ENCODE data around the gene MAP3K15. TPM values are rescaled to one million over a fixed set of nuclear protein-coding genes. Genes with fewer than 3 reads are reported as not detected.
"Not testable (repeated sequence)": the region's sequence is repeated elsewhere in the genome, so short reads cannot be mapped to it uniquely, and the experiment has no call there.

Gene MAP3K15
- polyA plus RNA-seq, 1 donor from 2014 or later: not detected

DNA sequence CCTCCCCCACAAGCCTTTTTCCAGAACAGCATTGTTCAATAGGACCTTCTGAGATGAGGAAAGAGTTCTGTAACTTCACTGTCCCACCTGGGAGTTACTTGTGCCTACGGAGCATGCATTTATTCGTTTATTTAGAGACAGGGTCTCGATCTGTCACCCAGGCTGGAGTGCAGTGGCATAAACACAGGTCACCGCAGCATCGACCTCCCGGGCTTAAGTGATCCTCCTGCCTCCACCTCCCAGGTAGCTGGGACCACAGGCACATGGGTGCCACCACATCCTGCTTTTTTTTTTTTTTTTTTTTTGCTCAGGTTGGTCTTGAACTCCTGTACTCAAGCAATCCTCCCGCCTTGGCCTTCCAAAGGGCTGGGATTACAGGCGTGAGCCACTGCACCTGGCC lies 2.9 kb downstream of the MAP3K15 start:
- Mint-ChIP-seq H3K27ac (no peak overlapping the region), H3K4me3 (peak overlapping the region in 1 of 4 donors; percentile 6), H3K36me3 (peaks cover 2% of the 10 kb centered on the region), H3K27me3 (peaks cover 8% of the 10 kb centered on the region), H3K4me1 (peaks cover 0 to 2% (median 0%) of the 10 kb centered on the region in 3 donors), H3K9me3 (peaks cover 6 to 7% (median 6%) of the 10 kb centered on the region in 3 donors)

- not testable (repeated sequence) for H3K4me3 Mint-ChIP-seq, H3K9me3 Mint-ChIP-seq, H3K27me3 Mint-ChIP-seq, H3K36me3 Mint-ChIP-seq, H3K4me1 Mint-ChIP-seq, H3K27ac Mint-ChIP-seq
These were observed 3.5 kb downstream of the MAP3K15 start for GRCh38 chrX:19511796-19512195.

DNA sequence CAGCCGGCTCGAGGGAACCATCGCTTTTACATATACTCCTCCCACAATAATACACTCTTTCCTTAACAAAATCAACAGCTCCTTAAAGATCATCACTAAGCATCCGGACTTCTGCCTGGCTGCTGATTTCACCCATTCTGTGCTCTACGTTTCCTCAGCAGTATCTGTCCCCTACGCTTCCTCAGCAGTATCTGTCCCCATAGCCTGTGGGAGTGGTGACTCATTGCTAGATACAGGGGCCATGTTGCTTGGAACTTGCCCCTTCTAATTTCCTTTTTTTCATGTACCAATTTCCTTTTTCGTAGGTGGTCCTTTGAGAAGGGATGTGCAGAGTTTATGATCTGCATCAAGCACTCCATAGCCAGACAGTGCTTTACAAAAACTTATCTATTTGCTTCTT lies 18.6 kb downstream of the MAP3K15 start:
- Mint-ChIP-seq H3K9me3 (peaks cover 0 to 3% (median 0%) of the 10 kb centered on the region in 3 donors), H3K27me3 (peaks cover 8% of the 10 kb centered on the region), H3K4me1 (no peaks in the 10 kb centered on the region), H3K36me3 (no peaks in the 10 kb centered on the region), H3K4me3 (no peak overlapping the region), H3K27ac (no peak overlapping the region)

- Mint-ChIP-seq H3K4me3 (no peak overlapping the region), H3K9me3 (no peaks in the 10 kb centered on the region), H3K36me3 (peaks cover 2% of the 10 kb centered on the region), H3K4me1 (no peaks in the 10 kb centered on the region), H3K27me3 (no peaks in the 10 kb centered on the region), H3K27ac (no peak overlapping the region)
These were observed 27.6 kb downstream of the MAP3K15 start for GRCh38 chrX:19487520-19488200.

- no peaks in the 10 kb centered on the region for H3K27me3 Mint-ChIP-seq
These were observed 35.9 kb downstream of the MAP3K15 start for GRCh38 chrX:19479458-19479857.

GRCh38 chrX:19468383-19468782 lies 46.9 kb downstream of the MAP3K15 start:
- H3K36me3 Mint-ChIP-seq, H3K4me1 Mint-ChIP-seq, H3K27ac Mint-ChIP-seq, H3K4me3 Mint-ChIP-seq, H3K27me3 Mint-ChIP-seq: not testable (repeated sequence)
- H3K9me3 Mint-ChIP-seq: peaks cover 1 to 11% (median 2%) of the 10 kb centered on the region in 3 donors

More at GRCh38 chrX:19479458-19479857, 35.9 kb downstream of the MAP3K15 start:
- Mint-ChIP-seq H3K36me3 (no peaks in the 10 kb centered on the region), H3K9me3 (peaks cover 0 to 1% (median 0%) of the 10 kb centered on the region in 3 donors), H3K27ac (peak overlapping the region in 1 of 3 donors; percentile 24), H3K4me1 (no peaks in the 10 kb centered on the region), H3K4me3 (no peak overlapping the region)

- peaks cover 6% of the 10 kb centered on the region for H3K27me3 Mint-ChIP-seq
- H3K27ac Mint-ChIP-seq: peak overlapping the region in 1 of 3 donors; percentile 28
- H3K4me3 Mint-ChIP-seq: no peak overlapping the region
- H3K4me1 Mint-ChIP-seq: no peaks in the 10 kb centered on the region
- peaks cover 4% of the 10 kb centered on the region for H3K36me3 Mint-ChIP-seq
- peaks cover 0 to 2% (median 0%) of the 10 kb centered on the region in 3 donors for H3K9me3 Mint-ChIP-seq
These were observed 52.4 kb downstream of the MAP3K15 start for GRCh38 chrX:19462879-19463278.

GRCh38 chrX:19462231-19462630 lies 53.1 kb downstream of the MAP3K15 start:
- Mint-ChIP-seq H3K9me3 (peaks cover 0 to 2% (median 0%) of the 10 kb centered on the region in 3 donors), H3K27ac (no peak overlapping the region), H3K4me3 (no peak overlapping the region), H3K27me3 (peaks cover 6% of the 10 kb centered on the region), H3K36me3 (peaks cover 4% of the 10 kb centered on the region), H3K4me1 (no peaks in the 10 kb centered on the region)

DNA sequence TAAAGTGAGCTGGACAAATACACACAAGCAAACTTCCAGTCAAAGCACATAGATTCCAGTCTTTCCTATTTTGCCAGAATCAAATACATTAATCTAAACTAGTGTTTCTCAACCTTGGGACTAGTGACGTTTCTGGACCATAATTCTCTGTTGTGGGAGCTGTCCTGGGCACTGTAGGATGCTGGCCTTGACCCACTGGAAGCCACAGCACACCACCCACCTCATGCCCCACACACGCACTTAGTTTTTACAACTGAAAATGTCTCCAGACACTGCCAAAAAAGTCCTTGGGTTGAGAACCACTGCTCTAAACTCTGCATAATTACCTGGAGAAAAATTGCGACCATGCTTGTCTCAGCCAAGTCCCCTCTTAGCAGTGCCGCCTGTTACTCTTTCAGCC lies 57.6 kb downstream of the MAP3K15 start:
- Mint-ChIP-seq H3K27me3 (peaks cover 6% of the 10 kb centered on the region), H3K9me3 (no peaks in the 10 kb centered on the region), H3K4me3 (no peak overlapping the region), H3K36me3 (no peaks in the 10 kb centered on the region), H3K4me1 (no peaks in the 10 kb centered on the region), H3K27ac (no peak overlapping the region)

- Mint-ChIP-seq H3K4me1 (no peaks in the 10 kb centered on the region), H3K27ac (no peak overlapping the region), H3K36me3 (peaks cover 2% of the 10 kb centered on the region), H3K9me3 (no peaks in the 10 kb centered on the region), H3K27me3 (peaks cover 2% of the 10 kb centered on the region), H3K4me3 (no peak overlapping the region)
These were observed 67.2 kb downstream of the MAP3K15 start for GRCh38 chrX:19448077-19448476.

DNA sequence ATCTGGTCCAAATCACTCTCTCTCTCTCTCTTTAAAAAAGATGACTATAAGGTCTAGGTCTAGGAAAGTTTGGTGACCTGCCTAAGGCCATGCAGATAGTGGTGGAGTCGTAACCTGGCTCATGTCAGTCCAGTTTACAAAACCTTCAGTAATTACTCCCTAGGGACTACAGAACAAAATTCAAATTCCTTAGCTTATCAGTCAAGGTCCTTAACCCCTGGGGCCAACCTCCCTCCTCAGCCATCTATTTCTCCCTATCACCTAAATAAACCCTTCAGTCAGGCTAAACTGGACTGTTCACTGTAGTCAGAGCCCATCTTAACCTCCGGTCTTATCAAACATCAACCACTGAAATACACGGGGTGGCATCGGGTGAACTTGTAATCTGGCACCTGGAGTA lies 68.9 kb downstream of the MAP3K15 start:
- no peak overlapping the region for H3K4me3 Mint-ChIP-seq
- no peaks in the 10 kb centered on the region for H3K4me1 Mint-ChIP-seq
- H3K36me3 Mint-ChIP-seq: peaks cover 2% of the 10 kb centered on the region
- peaks cover 2% of the 10 kb centered on the region for H3K27me3 Mint-ChIP-seq
- no peaks in the 10 kb centered on the region for H3K9me3 Mint-ChIP-seq
- H3K27ac Mint-ChIP-seq: no peak overlapping the region

GRCh38 chrX:19445772-19446171 lies 69.5 kb downstream of the MAP3K15 start:
- H3K27ac Mint-ChIP-seq, H3K36me3 Mint-ChIP-seq, H3K9me3 Mint-ChIP-seq, H3K4me1 Mint-ChIP-seq, H3K27me3 Mint-ChIP-seq, H3K4me3 Mint-ChIP-seq: not testable (repeated sequence)

DNA sequence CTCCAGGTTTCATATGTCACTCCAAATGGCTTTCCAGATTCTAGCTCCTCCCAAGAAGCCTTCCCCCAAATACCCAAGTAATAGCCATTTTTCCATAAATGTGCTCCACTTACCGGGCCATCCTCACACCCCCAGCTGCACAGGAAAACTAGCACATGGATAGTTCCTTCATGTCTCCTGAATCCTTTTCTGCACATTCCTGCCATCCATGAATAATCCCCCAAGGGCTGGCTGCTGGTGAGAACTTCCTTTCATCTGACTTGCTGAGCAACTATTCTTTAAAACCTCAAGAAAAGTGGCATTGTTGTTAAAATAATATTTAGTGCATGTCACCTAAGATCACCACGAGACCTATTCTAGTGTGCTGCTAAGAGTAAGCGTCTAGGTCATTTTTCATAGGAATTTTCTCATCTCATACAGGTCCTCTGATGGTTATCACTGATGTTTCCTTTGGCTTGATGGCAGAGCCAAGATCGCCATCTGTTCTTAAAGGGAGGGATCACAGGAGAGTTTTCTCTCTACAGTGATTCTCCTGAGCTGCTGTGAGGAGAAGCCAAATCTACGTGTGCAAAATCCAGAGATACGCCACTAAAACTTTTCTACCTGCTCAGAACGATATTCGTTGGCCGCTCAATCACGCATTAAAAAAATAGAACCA lies 71.3 kb downstream of the MAP3K15 start:
- peaks cover 2% of the 10 kb centered on the region for H3K27me3 Mint-ChIP-seq
- H3K4me3 Mint-ChIP-seq: no peak overlapping the region
- H3K9me3 Mint-ChIP-seq: no peaks in the 10 kb centered on the region
- H3K36me3 Mint-ChIP-seq: peaks cover 2% of the 10 kb centered on the region
- no peak overlapping the region for H3K27ac Mint-ChIP-seq
- H3K4me1 Mint-ChIP-seq: no peaks in the 10 kb centered on the region

- Mint-ChIP-seq H3K9me3 (peaks cover 0 to 4% (median 0%) of the 10 kb centered on the region in 3 donors), H3K4me3 (no peak overlapping the region), H3K27ac (no peak overlapping the region), H3K36me3 (peaks cover 4% of the 10 kb centered on the region), H3K27me3 (peaks cover 2% of the 10 kb centered on the region), H3K4me1 (peaks cover 0 to 1% (median 0%) of the 10 kb centered on the region in 3 donors)
These were observed 74.6 kb downstream of the MAP3K15 start for GRCh38 chrX:19440713-19441112.

- not testable (repeated sequence) for H3K36me3 Mint-ChIP-seq, H3K4me1 Mint-ChIP-seq, H3K27ac Mint-ChIP-seq, H3K27me3 Mint-ChIP-seq, H3K4me3 Mint-ChIP-seq
- peaks cover 2 to 13% (median 5%) of the 10 kb centered on the region in 3 donors for H3K9me3 Mint-ChIP-seq
These were observed 92.6 kb downstream of the MAP3K15 start for GRCh38 chrX:19422661-19423060.

DNA sequence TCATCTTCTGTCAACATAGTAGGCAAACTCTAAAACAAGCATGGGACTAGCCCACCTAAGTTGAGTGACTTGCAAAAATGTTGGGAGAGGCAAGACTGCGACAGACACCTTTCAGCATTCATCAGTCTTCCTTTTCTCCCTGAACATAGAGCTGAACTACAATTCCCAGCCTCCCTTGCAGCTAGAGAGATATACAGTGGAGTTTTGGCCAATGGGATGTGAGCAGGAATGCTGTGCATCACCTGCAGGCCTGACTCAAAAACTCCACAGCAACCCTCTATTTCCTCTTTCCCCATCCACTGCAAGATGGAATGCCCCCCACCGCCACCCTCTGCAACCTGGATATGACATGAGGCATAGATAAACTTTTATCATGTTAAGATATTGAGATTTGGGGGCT lies 105.0 kb downstream of the MAP3K15 start:
- no peak overlapping the region for H3K27ac Mint-ChIP-seq
- H3K9me3 Mint-ChIP-seq: peaks cover under 1 to 5% (median 2%) of the 10 kb centered on the region in 3 donors
- peaks cover 3% of the 10 kb centered on the region for H3K27me3 Mint-ChIP-seq
- no peaks in the 10 kb centered on the region for H3K4me1 Mint-ChIP-seq
- H3K4me3 Mint-ChIP-seq: no peak overlapping the region
- no peaks in the 10 kb centered on the region for H3K36me3 Mint-ChIP-seq
